Gastroesophageal sphincter (tissue), 4 donors: Measurements from ENCODE around the gene FZR1. TPM values are rescaled to one million over a fixed set of nuclear protein-coding genes. Genes with fewer than 3 reads are reported as not detected.

ENCODE experiments used
- ATAC-seq: fragments of 150-250 bp; one replicate; pipeline ENCODE4 v1.9.1; 2016; ENCODE audit warnings: mild to moderate bottlenecking, moderate library complexity
- H3K27ac ChIP-seq, 4 donors: fragments of 200-600 bp; sonication (generic) in 3 of 4; 1 replicate in 3 of 4; 2 replicates in 1 of 4; pipeline ENCODE4 v1.5.1; 2016 to 2019
- H3K27me3 ChIP-seq: fragments of 200-600 bp; sonication (generic); one replicate; pipeline ENCODE4 v1.5.1; 2019
- H3K36me3 ChIP-seq, 2 donors: fragments of 200-600 bp; sonication (generic); one replicate each; pipeline ENCODE4 v1.5.1; 2019; ENCODE audit warnings: control low read depth in 1 of 2
- H3K4me1 ChIP-seq, 3 donors: fragments of 200-600 bp; sonication (generic); 1 replicate in 2 of 3; 2 replicates in 1 of 3; pipeline ENCODE4 v1.5.1; 2016 to 2019; ENCODE audit warnings: control low read depth in 2 of 3
- H3K4me3 ChIP-seq, 2 donors: fragments of 200-600 bp; sonication (generic); one replicate each; pipeline ENCODE4 v1.5.1; 2019; ENCODE audit warnings: mild to moderate bottlenecking in 1 of 2, moderate library complexity in 1 of 2
- H3K9me3 ChIP-seq, 3 donors: fragments of 200-600 bp; sonication (generic); one replicate each; pipeline ENCODE4 v1.5.1; 2017 to 2019; ENCODE audit warnings: control low read depth in 2 of 3
- EP300 ChIP-seq: sonication (generic); formaldehyde crosslinking; IDR thresholded peaks from one replicate; pipeline ENCODE4 v1.6.1; 2017; ENCODE audit warnings: antibody characterized with exemption, mild to moderate bottlenecking
- POLR2A ChIP-seq, 2 donors: fragments of 450-650 bp; IDR thresholded peaks; one replicate each; pipeline ENCODE4 v1.6.1; 2017; ENCODE audit warnings: antibody characterized with exemption in 2 of 2, mild to moderate bottlenecking in 2 of 2, moderate library complexity in 1 of 2
- POLR2AphosphoS5 ChIP-seq: sonication (generic); formaldehyde crosslinking; IDR thresholded peaks from one replicate; pipeline ENCODE4 v1.6.1; 2017; ENCODE audit warnings: antibody characterized with exemption
- WGBS, 2 donors: methylation state at CpG; one replicate each; pipeline ENCODE4 v1.1.5; 2018; ENCODE audit warnings: low coverage in 1 of 2; 5-methylcytosine and 5-hydroxymethylcytosine counted together
- total RNA-seq, 4 donors: library from RNA; depleted of rRNA; stranded (reverse); fragments of >200 nt; gene quantifications; one replicate each; pipeline ENCODE4 v1.1.0, GENCODE V29; 2016
- TF ChIP-seq, protein P1 (sequence below), 4 experiments: fragments of 200-600 bp in 2 of 4; fragments of 450-650 bp in 2 of 4; sonication (generic) in 1 of 4; IDR thresholded peaks; one replicate each; pipeline ENCODE4 v1.5.1; 2017 to 2019; ENCODE audit warnings: antibody characterized with exemption in 4 of 4, mild to moderate bottlenecking in 2 of 4, moderate library complexity in 2 of 4

Gene FZR1
- total RNA-seq, 4 donors from 2014 or later = 17.6 to 32.9 (median 23.0) TPM

DNA sequence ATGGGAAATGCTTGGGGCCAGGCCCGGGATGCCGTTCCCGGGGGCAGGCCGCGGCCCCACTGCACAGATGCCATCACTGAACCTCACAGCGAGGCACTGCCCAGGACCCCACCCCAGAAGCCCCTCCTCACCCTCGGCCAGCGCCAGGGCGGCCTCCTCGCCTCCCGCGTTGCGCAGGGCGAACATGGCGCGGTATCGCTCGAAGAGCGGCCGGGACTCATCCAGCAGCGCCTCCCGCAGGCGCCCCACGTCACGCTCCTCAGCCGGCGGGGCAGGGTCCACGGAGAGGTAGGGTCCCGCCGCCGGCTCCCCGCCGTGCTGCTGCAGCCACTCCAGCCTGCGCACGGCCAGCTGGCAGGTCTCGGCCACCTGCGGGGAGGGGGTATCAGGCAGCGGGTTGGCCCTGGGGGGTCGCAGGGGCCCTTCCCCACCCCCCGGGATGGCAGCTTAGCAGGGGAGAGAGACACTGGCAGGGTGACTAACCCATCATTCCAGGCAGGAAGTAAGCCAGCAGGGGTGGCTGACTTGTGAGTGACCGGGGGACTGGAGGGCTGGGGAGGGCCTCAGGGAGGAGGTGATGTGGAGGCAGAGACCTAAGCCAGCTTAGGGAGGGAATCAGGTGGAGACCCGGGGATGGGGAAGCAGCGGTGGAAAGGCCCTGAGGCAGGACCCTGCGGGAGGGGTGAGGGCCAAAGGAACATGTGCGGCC is 13.8 kb upstream of the FZR1 start:
- peaks cover 0 to 77% of the 10 kb centered on the region in 2 donors for H3K36me3 ChIP-seq
- TF ChIP-seq POLR2AphosphoS5 (no peak), POLR2A (IDR thresholded peaks at IDR 0.05) (no peak), EP300 (no peak)
- TF ChIP-seq, protein P1, sequence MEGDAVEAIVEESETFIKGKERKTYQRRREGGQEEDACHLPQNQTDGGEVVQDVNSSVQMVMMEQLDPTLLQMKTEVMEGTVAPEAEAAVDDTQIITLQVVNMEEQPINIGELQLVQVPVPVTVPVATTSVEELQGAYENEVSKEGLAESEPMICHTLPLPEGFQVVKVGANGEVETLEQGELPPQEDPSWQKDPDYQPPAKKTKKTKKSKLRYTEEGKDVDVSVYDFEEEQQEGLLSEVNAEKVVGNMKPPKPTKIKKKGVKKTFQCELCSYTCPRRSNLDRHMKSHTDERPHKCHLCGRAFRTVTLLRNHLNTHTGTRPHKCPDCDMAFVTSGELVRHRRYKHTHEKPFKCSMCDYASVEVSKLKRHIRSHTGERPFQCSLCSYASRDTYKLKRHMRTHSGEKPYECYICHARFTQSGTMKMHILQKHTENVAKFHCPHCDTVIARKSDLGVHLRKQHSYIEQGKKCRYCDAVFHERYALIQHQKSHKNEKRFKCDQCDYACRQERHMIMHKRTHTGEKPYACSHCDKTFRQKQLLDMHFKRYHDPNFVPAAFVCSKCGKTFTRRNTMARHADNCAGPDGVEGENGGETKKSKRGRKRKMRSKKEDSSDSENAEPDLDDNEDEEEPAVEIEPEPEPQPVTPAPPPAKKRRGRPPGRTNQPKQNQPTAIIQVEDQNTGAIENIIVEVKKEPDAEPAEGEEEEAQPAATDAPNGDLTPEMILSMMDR (IDR thresholded peaks at IDR 0.05) = no peak
- ATAC-seq = no peak
- H3K4me1 ChIP-seq = no peaks in the 10 kb centered on the region
- no peaks in the 10 kb centered on the region for H3K9me3 ChIP-seq
- 85 to 90% methylated on average over 2 to 4 of the region's 45 CpGs for WGBS, 2 donors
- H3K27me3 ChIP-seq = no peaks in the 10 kb centered on the region
- no peak overlapping the region for H3K4me3 ChIP-seq
- H3K27ac ChIP-seq = no peak overlapping the region

DNA sequence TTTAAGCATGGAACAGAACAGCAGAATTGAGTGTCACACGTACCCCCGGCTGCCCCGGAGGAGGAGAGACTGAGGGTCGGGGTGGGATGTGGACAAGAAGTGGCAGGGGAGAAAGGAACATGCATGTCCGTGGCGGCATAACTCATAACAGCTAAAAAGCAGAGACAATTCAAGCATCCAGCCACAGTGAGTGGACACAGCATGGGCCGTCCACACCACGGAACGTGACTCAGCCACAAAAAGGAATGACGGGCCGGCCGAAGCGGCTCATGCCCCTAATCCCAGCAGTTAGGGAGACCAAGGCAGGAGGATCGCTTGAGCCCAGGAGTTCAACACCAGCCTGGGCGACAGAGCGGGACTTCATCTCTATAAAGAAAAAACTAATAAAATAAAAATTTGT is 13.2 kb upstream of the FZR1 start:
- WGBS, 2 donors = 92 to 95% methylated on average over 2 to 10 of the region's 16 CpGs
- ATAC-seq = no peak
- peaks cover 0 to 80% of the 10 kb centered on the region in 2 donors for H3K36me3 ChIP-seq

DNA sequence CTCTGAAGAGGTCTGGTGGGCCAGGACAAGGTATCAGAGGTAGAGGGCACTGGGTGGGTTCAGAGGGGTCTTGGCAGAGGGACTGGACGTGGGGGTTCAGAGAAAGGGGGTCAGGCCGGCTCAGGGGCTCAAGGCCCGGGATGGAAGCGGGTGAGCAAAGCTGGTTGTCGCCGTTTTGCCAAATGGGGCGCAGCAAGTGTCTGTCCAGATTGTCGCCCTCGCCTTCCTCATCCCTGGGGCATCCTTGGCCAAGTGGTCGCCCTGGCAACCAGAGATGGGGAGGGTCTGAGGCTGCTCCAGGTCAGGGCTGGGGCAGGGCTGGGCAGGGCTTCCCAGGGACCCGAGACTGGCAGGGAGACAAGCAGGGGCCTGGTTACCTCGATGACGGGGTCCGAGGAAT is 12.5 kb upstream of the FZR1 start:
- Histone ChIP-seq H3K27me3 (no peaks in the 10 kb centered on the region), H3K4me1 (peaks cover 0 to 2% (median 0%) of the 10 kb centered on the region in 3 donors), H3K27ac (no peak overlapping the region), H3K9me3 (no peaks in the 10 kb centered on the region), H3K4me3 (no peak overlapping the region), H3K36me3 (peaks cover 0 to 80% of the 10 kb centered on the region in 2 donors)
- TF ChIP-seq POLR2AphosphoS5 (no peak), EP300 (no peak), POLR2A (IDR thresholded peaks at IDR 0.05) (no peak)
- TF ChIP-seq, protein P1 (IDR thresholded peaks at IDR 0.05) = no peak
- no peak for ATAC-seq
- WGBS, 2 donors = 87 to 90% methylated on average over 6 to 9 of the region's 14 CpGs

More for the DNA sequence above, 13.2 kb upstream of the FZR1 start:
- Histone ChIP-seq H3K27me3 (no peaks in the 10 kb centered on the region), H3K4me1 (no peaks in the 10 kb centered on the region), H3K4me3 (no peak overlapping the region), H3K27ac (no peak overlapping the region), H3K9me3 (no peaks in the 10 kb centered on the region)
- no peak for TF ChIP-seq POLR2AphosphoS5
- TF ChIP-seq, protein P1 (IDR thresholded peaks at IDR 0.05) = no peak

DNA sequence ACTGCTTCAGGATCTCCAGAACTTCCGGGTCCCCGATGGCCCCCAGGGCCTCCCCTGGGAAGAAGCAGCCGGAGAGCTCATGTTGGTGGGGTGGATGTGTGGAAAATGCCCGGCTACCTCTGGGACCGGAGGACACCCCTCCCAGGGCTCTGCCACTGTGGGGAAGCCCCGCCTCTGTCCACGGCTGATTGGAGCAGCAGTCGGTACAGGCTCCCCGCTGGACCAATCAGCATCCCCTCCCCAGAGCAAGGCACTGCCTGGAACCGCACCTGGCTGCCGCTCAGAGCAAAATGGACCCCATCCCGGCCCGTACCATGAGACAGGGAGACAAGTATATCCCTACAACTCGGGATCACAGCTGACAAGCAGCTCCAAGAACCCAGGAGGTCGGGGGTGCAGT is 12.1 kb upstream of the FZR1 start:
- Histone ChIP-seq H3K4me3 (no peak overlapping the region), H3K4me1 (peaks cover 0 to 6% (median 0%) of the 10 kb centered on the region in 3 donors), H3K36me3 (peaks cover 0 to 80% of the 10 kb centered on the region in 2 donors), H3K27ac (no peak overlapping the region), H3K27me3 (no peaks in the 10 kb centered on the region), H3K9me3 (no peaks in the 10 kb centered on the region)
- TF ChIP-seq POLR2A (IDR thresholded peaks at IDR 0.05) = no peak
- no peak for TF ChIP-seq EP300
- no peak for TF ChIP-seq POLR2AphosphoS5
- TF ChIP-seq, protein P1 (IDR thresholded peaks at IDR 0.05) = no peak
- WGBS, 2 donors = 100% methylated on average over 1 of the region's 15 CpGs; no CpG with 5 or more reads in 1 of the 2 donors
- ATAC-seq = no peak

DNA sequence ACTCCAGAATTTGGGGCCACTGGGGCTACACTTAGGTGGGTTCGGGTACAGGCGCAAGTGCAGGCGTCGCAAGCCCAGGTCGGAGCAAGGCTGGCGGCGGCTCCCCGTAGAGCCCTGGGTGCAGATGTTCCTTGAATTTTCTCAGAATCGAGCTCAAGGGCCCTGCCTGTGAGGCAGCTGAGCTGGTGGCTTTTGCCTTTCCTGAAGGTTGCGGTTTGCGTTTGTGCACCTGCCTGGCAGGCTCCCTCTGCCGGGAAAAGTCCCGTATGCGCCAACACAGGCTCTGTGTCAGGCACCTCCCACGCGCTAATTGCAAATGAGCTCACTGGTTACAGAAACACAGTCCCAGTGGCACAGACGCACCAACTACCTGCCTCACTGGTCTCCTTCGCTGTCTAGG is 11.6 kb upstream of the FZR1 start:
- TF ChIP-seq POLR2A (IDR thresholded peaks at IDR 0.05) (no peak), POLR2AphosphoS5 (no peak), EP300 (no peak)
- TF ChIP-seq, protein P1 (IDR thresholded peaks at IDR 0.05) = no peak
- 90 to 92% methylated on average over 4 to 12 of the region's 18 CpGs for WGBS, 2 donors
- H3K9me3 ChIP-seq = no peaks in the 10 kb centered on the region
- no peak for ATAC-seq
- peaks cover 0 to 80% of the 10 kb centered on the region in 2 donors for H3K36me3 ChIP-seq
- no peak overlapping the region for H3K4me3 ChIP-seq
- no peak overlapping the region for H3K27ac ChIP-seq
- H3K27me3 ChIP-seq = no peaks in the 10 kb centered on the region
- peaks cover 0 to 11% (median 4%) of the 10 kb centered on the region in 3 donors for H3K4me1 ChIP-seq
